HG02623 (cell line): ENCODE results near the gene C19orf73.
A peak's percentile ranks its signal among the peaks of the same experiment; 100 is the strongest.

Experiments used
- ATAC-seq: cut with Tn5 transposase; IDR thresholded peaks from one replicate; pipeline ENCODE4 v1.9.1; 2021; ENCODE audit warnings: moderate library complexity; ENCODE audit not compliant: unreplicated experiment

C19orf73 gene, protein sequence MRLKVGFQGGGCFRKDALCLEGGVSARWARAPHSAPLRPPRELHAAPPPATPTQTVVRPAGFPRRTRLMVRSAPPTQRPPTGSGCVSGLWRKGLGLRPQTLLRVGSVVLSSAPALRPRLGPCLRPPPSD

DNA sequence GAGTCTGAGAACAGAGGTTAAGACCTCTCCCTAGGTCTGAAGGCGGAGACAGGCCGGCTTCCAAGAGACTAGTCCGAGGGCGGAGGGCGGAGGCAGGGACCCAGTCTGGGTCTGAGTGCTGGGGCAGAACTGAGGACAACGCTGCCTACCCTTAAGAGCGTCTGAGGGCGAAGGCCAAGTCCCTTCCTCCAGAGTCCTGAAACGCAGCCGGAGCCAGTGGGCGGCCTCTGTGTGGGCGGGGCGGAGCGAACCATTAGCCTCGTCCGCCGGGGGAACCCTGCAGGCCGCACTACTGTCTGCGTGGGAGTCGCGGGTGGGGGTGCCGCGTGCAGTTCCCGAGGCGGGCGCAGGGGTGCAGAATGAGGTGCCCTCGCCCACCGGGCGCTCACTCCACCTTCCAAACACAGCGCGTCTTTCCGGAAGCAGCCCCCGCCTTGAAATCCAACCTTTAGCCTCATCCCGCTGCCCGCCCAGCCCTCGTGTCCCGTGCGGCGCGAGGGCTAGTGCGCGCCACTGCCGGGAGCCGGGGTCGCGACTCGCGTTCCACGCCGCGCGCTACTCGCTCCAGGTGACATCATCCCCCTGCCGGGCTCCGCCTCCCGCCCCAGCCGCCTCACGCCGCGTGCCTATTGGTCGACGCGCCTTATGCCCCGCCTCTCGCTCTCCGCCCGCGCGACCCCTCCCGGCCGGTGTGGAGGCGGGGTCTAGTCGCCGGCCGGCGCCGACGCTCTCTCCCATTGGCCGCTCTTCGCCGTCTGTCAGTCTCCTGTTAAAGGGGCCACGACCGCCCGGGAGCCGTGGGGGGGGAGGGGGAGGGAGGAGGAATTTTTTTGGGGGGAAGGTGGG lies at the start of gene C19orf73:
Gene C19orf73, minus strand, starts transcription at position 579 of the 846 bp plus-strand sequence. Its CDS starts 121 bp downstream, at position 458.
- ATAC-seq, result peak; percentile 81

DNA sequence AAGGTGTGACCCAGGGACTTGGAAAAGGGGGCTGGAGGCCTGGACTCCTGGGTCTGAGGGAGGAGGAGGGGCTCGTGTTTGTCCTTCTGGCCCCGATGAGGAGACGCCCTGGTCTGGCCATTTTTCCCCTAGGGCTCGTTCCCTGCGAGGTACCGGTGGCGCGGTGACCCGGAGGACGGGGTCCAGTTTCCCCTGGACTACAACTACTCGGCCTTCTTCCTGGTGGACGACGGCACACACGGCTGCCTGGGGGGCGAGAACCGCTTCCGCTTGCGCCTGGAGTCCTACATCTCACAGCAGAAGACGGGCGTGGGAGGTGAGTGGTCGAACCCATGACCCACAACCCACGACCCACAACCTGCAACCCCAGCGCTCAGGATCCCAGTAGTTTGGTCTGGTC lies 49.5 kb upstream of the C19orf73 start:
- ATAC-seq, result no peak

DNA sequence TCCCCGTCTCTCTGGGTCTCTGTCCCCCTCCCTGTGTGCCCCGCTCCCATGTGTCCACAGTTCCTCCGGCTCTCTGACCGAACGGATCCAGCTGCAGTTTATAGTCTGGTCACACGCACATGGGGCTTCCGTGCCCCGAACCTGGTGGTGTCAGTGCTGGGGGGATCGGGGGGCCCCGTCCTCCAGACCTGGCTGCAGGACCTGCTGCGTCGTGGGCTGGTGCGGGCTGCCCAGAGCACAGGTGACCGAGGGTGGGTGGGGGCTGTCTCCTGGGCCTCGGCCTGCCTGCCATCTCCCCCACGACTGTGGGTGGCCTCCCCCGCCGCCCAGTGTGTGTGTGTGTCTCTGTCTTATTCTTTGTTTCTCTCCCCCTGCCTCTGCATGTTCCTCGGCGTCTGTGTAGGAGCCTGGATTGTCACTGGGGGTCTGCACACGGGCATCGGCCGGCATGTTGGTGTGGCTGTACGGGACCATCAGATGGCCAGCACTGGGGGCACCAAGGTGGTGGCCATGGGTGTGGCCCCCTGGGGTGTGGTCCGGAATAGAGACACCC lies 49.0 kb upstream of the C19orf73 start:
- no peak for ATAC-seq

DNA sequence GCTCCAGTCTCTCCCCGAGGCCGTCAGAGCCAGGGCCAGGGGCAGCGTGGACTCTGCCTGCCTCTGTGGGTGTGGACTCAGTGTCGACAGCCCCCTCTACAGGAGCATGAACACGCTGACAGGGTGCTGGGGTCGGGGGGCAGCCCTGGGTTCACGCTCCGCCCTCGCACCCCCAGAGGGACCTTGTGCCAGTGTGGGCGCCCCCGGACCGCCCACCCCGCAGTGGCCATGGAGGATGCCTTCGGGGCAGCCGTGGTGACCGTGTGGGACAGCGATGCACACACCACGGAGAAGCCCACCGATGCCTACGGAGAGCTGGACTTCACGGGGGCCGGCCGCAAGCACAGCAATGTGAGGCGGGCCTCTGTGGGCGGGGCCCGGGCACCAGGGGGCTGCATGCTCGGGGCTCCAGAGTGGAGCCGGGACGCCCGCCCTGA lies 46.9 kb upstream of the C19orf73 start:
- no peak for ATAC-seq

DNA sequence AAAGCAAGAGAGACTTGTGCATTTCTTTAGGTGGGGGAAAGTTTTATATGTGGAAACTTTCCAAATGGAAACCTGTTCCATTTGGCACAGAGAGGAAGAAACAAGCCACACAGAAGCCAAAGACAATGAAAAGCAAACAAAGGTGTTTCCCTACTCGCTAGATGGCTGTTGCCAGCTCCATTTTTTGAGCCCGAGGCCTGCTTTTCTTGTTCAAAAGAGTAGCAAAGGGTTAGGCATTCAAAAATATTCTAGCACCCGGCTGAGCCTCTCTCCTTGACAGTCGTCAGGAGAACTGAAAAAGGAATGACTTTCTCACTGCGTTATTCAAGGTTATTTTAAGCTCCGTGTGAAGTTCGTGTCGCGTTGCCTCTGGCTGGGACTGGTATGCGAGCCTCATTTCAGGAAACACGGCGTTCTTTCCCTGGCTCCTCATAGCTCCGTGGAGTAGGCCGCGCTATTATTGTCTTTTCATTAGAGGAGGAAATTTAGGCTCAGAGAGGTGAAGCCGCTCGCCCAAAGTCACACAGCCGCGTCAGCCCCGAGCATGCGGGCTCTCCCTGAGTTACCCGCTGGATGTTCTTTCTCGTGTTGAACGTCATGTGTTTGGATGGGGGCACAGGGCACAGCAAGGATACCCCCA lies 46.3 kb upstream of the C19orf73 start:
- no peak for ATAC-seq

DNA sequence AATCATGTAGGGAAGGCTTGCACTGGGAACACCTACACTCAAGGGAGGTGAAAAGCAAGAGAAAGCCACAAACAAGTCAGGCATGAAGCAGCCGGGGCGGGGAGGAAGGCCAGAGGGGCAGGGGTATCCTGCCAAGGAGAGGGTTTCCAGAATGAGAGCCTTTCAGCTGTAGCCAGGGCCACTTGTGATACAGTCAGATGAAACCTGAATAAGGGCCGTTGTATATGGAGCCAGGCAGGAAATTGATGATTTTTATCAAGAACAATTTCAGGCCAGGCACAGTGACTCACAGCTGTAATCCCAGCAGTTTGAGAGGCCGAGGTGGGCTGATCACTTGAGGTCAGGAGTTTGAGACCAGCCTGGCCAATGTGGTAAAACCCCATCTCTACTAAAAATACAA lies 43.0 kb upstream of the C19orf73 start:
- no peak for ATAC-seq

DNA sequence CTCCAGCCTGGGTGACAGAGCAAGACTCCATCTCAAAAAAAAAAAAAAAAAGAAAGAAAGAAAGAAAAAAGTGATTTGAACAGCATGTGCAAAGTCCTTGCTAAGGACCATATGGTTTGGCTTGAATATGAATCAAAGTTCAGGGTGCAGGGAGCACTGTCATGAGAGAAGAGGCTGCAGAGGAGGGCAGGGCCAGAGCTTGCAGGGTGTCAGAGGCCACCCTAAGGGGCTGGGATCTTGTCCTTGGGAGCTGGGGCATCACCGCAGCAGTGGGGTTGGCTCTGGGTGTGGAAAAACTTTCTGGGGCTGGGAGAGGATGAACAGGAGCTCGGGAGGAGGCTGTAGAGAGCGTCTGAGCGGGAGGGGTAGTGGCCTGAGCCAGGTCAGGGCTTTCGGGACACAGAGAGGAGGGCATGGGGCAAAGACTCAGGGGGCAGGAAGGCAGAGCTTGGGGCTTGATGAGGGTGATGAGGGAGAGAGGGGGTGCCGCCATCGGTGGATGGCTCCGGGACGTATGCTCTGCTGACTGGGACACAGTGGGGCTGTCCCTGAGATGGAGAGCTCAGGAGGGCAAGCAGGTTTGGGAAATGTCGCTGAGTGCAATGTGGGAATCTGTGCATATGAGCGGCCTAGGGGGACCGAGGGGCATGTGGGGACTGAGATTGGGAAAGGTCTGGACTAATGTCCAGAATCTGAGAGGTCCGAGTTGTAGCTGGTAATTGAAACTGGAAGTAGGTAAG lies 41.7 kb upstream of the C19orf73 start:
- no peak for ATAC-seq

DNA sequence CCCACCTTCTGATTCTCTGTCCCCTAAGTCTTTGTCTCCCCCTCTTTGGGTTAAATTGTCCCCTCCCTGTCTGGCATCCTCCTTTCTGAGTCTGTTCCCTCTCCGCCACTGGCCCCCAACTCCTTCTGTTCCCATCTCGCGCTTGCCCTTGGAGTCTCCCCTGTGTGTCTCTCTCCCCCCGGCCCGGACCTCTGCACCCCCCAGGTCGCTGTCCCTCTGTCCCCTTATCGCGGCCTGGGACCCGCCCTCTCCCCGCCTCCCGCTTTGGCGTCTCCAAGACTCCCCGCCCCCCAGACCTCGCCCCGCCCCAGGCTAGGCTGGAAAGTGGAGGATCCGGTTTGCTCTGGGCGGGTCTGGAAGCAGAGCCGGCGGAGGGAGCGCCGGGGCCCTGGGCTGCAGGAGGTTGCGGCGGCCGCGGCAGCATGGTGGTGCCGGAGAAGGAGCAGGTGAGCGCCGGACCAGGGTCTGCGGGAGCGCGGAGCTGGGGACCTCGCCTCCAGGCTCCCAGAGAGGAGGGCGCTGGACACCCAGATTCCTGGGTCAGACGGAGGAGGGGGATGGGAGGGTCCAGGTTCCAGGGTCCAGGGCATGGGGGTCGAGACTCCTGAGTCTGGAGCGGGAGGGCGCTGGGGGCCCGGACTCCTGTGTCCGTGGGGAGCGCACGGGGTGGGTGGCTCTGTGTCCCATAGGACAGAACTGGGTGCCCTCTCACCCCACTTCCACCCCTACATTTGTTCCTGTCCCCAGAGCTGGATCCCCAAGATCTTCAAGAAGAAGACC lies 38.7 kb upstream of the C19orf73 start, which contains the start of gene TRPM4:
Gene TRPM4, plus strand, starts transcription at position 348 of the 780 bp plus-strand sequence. Its CDS starts 75 bp downstream, at position 423.
- no peak for ATAC-seq

DNA sequence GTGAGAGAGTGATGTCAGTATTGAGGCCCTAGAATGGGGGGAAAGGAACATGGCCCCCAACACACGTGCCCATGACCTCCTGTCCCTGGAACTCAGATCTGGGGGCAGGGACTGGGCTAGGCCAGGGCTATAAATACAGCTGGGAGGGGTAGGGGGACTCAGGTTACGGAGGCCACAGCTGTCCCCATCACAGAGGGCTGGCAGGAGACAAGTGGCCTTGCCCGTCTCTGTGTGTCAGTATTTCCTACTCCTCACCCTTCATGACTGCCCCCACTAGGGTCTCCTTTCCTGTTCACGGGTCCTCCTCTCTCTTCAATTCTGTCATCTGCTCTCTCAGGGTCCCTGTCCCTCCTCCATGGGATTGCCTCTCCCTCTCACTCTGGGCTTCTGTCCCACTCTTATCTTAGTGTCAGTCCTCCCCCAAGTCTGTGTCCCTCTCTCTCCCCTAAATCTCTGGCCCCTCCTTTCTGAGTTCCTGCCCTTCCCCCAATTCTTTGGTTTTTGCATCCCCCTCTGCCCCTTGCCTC lies 36.9 kb upstream of the C19orf73 start:
- no peak for ATAC-seq

DNA sequence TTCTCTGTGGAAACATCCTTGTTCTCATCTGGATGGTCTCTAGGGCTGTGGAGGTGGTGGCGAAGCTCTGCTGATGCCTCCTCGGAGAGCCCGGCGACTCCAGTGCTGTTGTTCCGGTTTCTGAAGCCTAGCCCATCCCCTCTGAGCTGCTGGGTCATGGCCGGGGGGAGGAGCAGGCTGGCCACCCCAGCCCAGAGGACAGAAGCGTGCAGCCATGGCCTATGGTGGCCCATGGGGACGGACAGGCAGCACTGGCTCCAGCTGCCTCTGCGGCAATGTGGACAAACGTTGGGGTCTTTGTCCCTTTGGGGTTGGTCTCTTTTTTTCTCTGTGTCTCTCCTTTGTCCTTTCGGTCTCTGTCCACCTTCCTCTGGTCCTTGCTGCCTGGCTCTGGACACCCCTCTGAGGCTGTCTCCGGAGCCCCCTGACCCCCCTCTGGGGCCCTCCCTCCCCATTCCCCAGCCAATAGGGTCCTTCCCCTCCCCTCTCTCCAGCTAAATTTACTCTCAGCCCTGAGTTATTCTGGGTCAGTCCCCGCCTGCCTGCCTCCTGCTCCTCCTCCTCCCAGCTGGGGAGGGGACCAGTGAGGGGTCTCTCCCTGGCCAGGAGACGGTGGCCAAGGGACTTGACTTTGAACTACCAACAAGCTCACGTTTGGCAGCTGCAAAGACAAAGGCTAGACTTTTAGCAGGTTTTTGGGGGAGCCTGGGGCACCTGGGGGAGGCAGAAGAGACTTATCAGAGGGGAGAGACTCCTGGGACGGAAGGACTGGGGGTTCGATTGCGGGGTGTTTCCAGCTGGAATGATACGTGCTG lies 36.3 kb upstream of the C19orf73 start, which contains the start of gene HRC:
Gene HRC, minus strand, starts transcription at position 392 of the 815 bp plus-strand sequence. Its CDS starts 159 bp downstream, at position 233.
- no peak for ATAC-seq

DNA sequence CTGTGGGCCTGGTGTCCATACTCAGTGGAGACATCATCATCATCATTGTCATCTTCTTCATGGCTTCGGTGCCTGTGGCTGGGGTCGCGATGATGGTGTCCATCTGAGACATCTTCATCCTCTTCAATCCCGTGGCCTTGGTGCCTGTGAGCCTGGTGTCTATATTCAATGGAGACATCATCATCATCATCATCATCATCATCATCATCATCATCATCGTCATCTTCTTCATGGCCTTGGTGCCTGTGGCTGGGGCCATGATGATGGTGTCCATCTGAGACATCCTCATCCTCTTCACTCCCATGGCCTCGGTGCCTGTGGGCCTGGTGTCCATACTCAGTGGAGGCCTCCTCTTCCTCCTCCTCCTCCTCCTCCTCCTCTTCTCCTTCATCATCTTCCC lies 35.3 kb upstream of the C19orf73 start:
- no peak for ATAC-seq

DNA sequence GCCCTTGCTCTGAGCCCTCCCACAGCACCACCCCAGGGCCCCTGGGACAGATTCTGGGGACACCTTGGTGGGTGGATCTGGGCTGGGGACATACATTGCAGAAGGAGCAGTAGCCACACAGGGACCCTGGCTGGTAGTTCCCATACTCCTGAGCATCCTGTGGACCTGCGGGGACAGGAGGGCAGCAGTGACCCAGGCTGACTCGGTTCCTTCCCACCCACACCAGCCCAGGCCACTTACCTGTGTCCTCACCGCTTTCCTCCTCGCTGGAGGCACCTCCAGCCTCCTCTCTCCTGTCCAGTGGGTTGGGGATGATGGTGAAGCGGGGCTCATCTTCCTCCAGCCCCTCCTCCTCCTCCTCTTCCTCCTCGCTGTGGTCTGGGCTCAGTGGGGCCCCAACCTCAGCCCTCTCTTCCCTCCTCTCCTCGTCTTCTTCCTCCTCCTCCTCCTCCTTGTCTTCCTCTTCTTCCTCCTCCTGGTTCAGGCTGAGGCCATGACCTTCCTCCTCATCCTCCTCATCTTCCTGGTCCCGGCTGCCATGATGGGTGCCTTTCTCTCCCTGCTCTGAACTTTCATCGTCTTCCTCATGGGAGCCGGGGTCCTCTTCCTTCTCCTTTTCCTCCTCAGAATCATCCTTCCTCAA lies 34.3 kb upstream of the C19orf73 start:
- no peak for ATAC-seq

DNA sequence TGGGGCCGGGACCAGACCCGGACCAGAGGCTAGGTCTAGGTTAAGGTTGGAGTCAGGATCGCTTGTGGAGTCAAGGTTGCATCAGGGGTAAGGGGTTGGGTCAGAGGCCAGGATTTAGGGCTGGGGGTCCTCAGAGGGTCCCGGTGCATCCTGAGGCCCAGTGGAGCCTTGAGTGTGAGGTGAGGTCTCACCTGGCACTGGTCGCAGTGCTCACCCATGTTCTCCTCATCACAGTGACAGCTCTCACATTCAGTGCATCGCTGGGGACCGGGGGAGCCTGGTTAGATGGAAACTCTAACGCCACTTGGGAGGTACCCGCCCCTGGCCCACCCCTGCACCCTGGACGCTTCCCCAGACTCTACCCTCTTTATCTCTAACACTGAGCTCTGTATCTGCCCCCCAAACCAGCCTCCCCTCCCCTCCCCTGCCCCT lies 33.2 kb upstream of the C19orf73 start:
- ATAC-seq, result no peak

DNA sequence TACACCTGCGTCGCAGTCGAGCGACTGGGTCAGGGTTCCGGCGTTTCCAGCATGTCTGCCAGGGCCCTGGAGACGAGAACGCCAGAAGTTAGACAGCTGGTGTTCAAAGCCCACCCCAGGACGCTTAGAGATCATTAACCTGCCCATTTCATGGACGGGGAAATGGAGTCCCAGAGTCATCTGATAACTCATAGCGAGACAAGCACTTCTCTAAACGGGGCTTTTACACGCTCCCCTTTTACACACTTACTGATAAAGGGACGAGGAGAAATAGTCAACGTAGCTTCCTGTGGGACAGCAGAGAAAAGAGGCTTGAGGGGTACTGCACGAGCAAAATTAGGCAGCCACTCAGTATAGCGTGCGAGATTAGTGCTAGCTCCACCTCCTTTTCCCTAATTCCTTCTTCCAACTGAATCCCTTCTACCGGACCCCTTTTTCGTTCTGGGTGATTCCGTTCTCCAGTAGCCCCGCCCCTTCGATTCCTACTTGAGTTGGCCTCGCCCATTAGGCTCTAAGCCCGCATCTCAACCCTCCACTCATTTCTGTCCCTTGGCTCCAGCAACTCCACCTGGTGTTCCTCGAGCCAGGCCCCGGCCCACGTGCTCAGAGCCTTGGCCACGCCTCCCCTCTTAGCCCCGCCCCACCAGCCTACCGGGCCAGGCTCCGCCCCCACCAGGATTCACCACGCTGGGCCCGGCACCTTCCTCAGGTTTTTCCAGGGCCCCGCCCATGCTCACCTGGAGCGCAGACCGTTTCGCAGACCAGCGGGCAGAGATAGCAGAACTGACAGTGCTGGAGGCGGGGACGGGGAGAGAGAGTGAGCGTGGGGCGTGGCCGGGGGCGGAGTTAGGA lies 32.5 kb upstream of the C19orf73 start:
- ATAC-seq, result no peak

DNA sequence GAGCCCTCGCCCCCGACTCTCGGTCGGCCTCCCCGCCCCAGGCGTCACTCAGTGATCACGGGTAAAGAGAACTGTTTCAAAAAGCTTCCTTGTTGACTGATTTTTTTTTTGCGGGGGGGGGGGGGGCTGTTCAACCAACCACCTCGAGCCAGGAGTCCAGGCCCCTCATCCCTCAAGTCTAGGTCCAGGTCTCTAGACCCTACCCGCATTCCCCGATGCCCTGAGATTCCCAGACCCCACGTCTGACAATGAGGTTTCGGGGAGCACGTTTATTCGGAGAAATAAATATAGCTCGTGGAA lies 32.0 kb upstream of the C19orf73 start:
- ATAC-seq, result no peak

DNA sequence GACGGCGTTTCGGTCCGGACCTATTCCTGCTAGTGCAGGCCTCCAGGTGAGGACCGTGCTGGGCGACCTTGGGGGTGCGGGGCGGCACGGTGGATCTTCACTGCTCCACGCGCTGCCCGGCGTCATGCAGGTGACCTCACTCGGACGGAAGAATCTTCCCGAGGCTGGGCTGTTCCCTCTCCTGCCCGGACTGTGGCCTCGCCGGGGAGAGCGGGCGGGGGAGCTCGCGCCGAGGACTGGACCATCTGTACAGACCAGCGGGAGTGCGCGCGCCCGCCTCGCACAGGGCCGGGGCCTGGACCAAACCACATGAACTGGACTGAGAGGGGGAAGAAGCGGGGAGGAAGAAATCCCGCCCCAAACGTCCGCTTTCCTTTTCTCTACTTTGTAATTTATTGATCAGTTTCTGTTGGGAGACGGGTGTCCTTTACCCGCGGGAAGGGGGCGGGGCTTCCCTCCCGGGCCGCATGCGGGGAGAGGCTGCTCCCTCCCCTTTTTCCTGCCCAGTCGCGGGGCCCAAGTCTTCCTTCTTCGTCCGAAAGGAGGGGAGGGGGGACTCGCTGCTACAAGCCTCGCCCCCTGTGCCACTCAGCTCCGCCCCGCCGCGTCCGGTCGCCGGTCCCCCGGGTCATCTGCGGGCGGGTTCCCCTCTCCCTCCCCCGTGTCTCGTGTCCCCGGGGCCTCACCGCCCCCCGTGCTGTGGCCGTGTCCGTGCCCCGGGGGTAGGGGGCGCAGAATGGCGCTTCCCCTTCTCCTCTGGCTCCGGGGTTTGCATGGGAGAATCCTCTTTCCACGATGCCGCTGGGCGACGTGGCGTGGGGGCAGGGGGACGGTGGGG lies 31.4 kb upstream of the C19orf73 start:
- no peak for ATAC-seq

DNA sequence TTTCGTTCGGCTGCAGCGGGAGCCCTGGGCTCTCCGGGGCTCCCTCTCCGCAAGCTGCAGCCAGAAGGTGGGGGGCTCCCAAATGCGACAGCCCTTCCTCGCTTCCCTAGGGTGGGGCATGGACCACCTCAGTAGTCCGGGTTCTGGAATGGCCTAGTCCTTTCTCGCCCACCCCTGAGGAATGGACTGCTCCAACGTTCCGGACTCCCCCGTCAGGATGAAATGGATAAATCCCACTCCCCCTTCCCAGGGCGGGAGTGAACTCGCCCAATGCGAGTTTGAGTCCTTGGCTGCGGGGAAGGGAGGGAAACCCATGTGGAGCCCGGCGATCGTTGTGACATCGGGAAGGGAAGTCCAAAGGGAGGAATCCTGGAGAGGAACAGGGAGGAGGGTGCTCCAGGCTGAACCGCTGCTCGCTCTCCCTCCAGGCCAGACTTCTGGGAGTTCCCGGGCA lies 30.7 kb upstream of the C19orf73 start:
- no peak for ATAC-seq
